HG02981 (cell line): ENCODE measurements around the gene HERPUD1.
"Not testable (repeated sequence)": the region's sequence is repeated elsewhere in the genome, so short reads cannot be mapped to it uniquely, and the experiment has no call there.

ENCODE experiments used
- ATAC-seq: cut with Tn5 transposase; IDR thresholded peaks from one replicate; pipeline ENCODE4 v1.9.1; 2021; ENCODE audit warnings: mild to moderate bottlenecking, moderate library complexity; ENCODE audit not compliant: unreplicated experiment

HERPUD1 gene

DNA sequence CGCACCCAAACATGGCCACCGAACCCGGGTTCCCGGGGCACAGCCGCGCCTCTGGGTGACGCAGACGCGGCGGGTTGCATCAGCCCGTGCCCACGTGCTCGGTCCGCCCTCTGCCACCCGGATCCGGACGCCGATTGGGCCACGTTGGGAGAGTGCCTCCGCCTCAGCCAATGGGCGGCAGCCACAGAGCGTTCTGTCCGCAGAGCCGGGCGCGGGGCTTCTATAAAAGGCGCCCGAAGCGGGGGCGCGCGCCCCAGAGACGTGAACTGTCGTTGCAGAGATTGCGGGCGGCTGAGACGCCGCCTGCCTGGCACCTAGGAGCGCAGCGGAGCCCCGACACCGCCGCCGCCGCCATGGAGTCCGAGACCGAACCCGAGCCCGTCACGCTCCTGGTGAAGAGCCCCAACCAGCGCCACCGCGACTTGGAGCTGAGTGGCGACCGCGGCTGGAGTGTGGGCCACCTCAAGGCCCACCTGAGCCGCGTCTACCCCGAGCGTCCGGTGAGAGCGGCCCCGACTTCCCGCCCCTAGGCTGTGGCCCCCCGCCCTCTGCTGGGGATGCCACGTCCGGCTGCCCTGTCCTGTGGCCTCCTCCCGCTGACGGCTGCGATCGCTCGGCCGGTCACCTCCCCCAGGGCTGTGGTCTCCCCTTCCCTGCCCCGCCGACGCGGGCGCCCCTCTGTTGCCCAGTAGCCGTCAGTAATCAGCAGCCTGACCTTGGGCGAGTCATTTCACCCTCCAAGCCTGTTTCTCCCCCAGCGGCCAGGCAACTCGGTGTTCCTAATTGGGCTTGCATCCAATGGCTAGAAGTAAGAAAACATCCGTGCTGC, at the start of gene HERPUD1:
Gene HERPUD1, plus strand, starts transcription at position 251 of the 829 bp plus-strand sequence. Its CDS starts 103 bp downstream, at position 354.
- ATAC-seq = peak; percentile 89

- no peak for ATAC-seq
Observed at GRCh38 chr16:56883586-56883985, 48.4 kb upstream of the HERPUD1 start.

GRCh38 chr16:56884026-56884582, 47.8 kb upstream of the HERPUD1 start:
- no peak for ATAC-seq

DNA sequence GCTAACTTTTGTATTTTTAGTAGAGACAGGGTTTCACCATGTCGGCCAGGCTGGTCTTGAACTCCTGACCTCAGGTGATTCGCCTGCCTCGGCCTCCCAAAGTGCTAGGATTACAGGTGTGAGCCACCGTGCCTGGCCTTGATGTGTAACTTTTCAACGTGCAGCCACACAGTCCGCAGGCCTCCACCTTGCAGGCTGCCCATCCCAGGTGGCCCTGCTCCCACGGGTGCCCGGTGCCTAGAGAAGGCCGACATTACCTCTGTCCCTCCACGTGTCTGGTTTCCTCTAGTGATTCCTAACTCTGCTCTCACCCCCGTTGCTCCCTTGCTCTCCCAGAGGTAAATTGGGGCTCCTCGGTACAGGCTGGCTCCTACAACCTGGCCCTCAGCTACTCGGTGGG, 47.0 kb upstream of the HERPUD1 start:
- ATAC-seq = not testable (repeated sequence)

GRCh38 chr16:56885446-56886162, 46.3 kb upstream of the HERPUD1 start:
- no peak for ATAC-seq

DNA sequence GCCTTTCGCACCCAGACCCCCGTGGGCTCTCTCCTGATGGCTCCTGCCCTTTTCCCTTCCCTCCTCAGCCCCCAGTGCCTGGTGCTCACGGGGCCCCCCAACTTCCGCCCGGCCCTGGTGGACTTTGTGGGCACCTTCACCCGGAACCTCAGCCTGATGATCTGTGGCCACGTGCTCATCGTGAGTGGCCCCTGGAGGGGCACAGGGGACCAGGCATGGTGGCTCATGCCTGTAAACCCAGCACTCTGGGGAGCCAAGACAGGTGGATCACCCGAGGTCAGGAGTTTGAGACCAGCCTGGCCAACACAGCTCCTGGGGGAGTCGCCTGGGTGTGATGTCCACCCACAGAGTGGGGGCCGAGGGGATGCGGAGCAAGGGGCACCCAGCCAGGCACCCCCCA, 45.6 kb upstream of the HERPUD1 start:
- no peak for ATAC-seq

DNA sequence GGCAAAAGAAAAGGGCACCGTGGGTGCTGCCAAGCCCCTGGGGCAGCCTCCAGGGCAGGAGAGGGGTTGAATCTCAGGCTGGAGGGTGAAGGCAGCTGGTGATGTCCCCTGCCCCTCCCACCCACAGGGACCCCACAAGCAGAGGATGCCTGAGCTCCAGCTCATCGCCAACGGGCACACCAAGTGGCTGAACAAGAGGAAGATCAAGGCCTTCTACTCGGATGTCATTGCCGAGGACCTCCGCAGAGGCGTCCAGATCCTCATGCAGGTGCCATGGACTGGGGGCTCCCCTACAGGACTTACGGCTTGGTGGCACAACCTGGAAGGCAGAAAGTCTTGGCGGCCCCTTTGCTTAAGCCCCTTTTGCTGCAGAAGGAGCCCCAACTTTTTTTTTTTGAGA, 45.1 kb upstream of the HERPUD1 start:
- no peak for ATAC-seq

DNA sequence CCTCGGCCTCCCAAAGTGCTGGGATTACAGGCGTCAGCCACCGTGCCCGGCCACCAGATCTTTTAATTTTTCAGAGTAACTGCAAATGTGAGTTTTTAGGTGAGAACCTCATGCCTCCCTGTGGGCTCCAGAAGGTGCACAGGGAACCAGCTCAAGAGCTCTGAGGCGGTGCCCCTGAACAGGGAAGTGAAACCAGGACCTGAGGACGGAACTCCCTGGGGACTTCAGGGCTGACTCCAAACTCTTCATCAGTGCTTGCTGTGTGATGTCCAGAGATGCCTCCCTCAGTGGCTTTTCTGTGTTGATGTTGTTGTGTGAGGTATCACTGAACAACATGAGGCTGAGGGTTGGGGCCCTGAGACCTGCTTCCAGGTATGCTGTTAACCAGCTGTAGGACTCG, 43.1 kb upstream of the HERPUD1 start:
- ATAC-seq = peak; percentile 75

GRCh38 chr16:56889206-56889605, 42.7 kb upstream of the HERPUD1 start:
- ATAC-seq = no peak

GRCh38 chr16:56891685-56892084, 40.3 kb upstream of the HERPUD1 start:
- ATAC-seq = no peak

DNA sequence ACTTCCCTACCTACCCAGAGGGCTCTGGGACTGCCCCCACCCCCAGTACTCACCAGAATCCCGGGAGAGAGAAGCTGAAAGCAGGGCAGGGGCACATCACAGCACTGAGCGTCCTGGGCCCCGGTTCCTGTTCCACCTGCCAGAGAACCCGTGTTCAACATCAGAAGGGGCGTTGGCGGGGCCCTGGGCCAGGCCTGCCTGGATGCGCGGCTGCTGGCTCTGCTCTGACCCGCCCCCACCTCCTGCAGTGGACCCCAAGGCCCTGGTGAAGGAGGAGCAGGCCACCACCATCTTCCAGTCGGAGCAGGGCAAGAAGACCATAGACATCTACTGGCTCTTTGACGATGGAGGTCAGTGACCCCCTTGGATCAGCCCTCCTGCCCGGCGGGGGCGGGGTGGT, 39.2 kb upstream of the HERPUD1 start:
- ATAC-seq = no peak

DNA sequence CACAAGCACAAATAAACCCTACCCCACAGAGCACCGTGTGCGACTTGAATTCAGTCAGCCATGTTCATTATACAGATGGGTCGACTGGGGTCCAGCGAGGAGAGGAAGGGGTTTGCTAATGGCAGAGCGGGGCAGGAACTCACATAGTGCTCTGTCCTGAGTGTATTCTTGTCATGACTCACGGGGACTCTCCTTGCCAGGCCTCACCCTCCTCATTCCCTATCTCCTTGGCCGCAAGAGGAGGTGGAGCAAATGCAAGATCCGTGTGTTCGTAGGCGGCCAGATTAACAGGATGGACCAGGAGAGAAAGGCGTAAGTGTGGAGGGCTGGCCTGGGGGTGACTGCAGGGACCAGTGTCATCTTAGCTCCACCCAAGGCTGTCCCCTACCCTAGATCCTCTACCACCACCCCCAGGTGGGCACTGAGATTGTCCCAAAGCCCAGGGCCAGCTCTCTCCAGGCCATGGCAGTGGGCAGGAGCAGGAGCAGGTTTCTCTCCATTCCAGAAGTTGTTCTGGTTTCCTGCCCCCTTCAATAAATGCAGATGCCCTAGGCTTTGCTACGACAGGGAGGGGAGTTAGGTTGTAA, 37.5 kb upstream of the HERPUD1 start:
- ATAC-seq = no peak

DNA sequence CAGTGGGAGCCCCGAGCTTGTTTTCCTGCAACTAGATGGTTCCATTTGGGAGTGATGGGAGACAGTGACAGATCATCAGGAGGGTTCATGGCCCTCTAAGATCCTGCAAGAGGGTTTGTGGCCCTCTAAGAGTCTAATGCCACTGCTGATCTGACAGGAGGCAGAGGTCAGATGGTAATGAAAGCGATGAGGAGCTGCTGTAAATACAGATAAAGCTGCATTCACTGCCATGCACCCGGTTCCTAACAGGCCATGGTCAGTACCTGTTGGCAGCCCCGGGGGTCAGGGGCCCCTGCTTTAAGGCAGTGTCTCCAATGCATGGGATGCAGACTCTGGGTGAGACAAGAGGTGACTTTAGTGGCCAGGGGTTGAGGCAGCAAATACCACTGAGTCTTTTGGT, 36.1 kb upstream of the HERPUD1 start:
- no peak for ATAC-seq

DNA sequence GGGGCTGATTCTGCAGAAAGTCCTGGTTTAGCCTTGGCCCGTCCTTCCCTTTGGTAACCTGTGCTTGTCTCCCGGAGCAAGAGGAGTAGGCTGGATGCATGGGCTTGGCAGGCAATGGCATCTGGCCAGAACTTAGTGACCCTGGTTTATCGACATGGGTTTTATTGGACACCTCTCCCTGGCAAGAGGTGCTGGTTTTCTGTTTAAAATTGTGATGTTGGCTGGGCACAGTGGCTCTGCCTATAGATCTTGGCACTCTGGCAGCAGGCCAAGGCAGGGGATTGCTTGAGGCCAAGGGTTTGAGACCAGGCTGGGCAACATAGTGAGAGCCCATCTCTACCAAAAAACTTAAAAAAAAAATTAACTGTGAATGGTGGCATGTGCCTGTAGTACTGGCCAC, 35.7 kb upstream of the HERPUD1 start:
- ATAC-seq = no peak

- ATAC-seq = no peak
Observed at GRCh38 chr16:56897026-56897799, 34.7 kb upstream of the HERPUD1 start.

GRCh38 chr16:56898847-56899246, 33.1 kb upstream of the HERPUD1 start:
- no peak for ATAC-seq

GRCh38 chr16:56903866-56904265, 28.1 kb upstream of the HERPUD1 start:
- no peak for ATAC-seq

GRCh38 chr16:56907401-56907800, 24.5 kb upstream of the HERPUD1 start:
- no peak for ATAC-seq

GRCh38 chr16:56909527-56909979, 22.4 kb upstream of the HERPUD1 start:
- no peak for ATAC-seq

DNA sequence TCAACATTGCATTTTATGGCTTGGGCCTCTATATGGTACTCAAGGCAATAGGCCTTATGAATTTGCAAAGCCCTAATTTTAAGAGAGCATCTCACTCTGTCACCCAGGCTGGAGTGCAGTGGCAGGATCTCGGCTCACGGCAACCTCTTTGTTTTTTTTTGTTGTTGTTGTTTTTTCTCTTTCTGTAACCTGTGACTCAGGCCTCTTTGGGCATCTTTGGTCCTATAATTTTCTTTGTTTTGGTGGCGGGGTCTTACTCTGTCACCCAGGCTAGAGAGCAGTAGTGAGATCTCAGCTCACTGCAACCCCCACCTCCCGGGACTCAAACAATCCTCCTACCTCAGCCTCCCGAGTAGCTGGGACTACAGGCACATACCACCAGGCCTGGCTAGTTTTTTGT, 21.8 kb upstream of the HERPUD1 start:
- ATAC-seq = no peak
